Gastroesophageal sphincter (tissue), 3 donors: ENCODE measurements around the gene SKIL.

Experiments used
- CTCF ChIP-seq, 4 experiments: fragments of 200-600 bp in 2 of 4; fragments of 450-650 bp in 2 of 4; sonication (generic) in 1 of 4; IDR thresholded peaks; one replicate each; pipeline ENCODE4 v1.5.1; 2017 to 2019; ENCODE audit warnings: antibody characterized with exemption in 4 of 4, mild to moderate bottlenecking in 2 of 4, moderate library complexity in 2 of 4
- POLR2AphosphoS5 ChIP-seq: sonication (generic); formaldehyde crosslinking; IDR thresholded peaks from one replicate; pipeline ENCODE4 v1.6.1; 2017; ENCODE audit warnings: antibody characterized with exemption

- no peak for TF ChIP-seq CTCF (IDR thresholded peaks at IDR 0.05)
- no peak for TF ChIP-seq POLR2AphosphoS5
Observed at GRCh38 chr3:170424879-170425278, 67.4 kb downstream of the SKIL start.
